HAP-1 (cell line): Measurements from ENCODE around the gene DYRK1B.
A peak's percentile ranks its signal among the peaks of the same experiment; 100 is the strongest.

Experiments
- DNase-seq, 2 experiments: peaks; one replicate each; pipeline ENCODE4 v3.0.0-alpha.2; 2016 to 2020; ENCODE audit warnings: low spot score in 2 of 2
- H3K27me3 ChIP-seq: fragments of 250-450 bp; sonication (Bioruptor Pico); 2 replicates; pipeline ENCODE4 v1.5.1; 2020; ENCODE audit warnings: low read depth, mild to moderate bottlenecking, moderate library complexity
- H3K36me3 ChIP-seq: fragments of 250-450 bp; sonication (Bioruptor Pico); replicated peaks from 2 replicates; pipeline ENCODE4 v1.5.1; 2020; ENCODE audit warnings: mild to moderate bottlenecking
- H3K4me1 ChIP-seq: fragments of 250-450 bp; sonication (Bioruptor Pico); 2 replicates; pipeline ENCODE4 v1.5.1; 2020; ENCODE audit warnings: mild to moderate bottlenecking
- H3K4me3 ChIP-seq: fragments of 250-450 bp; sonication (Bioruptor Pico); 2 replicates; pipeline ENCODE4 v1.5.1; 2020; ENCODE audit warnings: mild to moderate bottlenecking, moderate library complexity
- H3K9me3 ChIP-seq: fragments of 250-450 bp; sonication (Bioruptor Pico); 2 replicates; pipeline ENCODE4 v1.5.1; 2020; ENCODE audit warnings: mild to moderate bottlenecking, moderate library complexity
- in situ Hi-C: fragments of 300-500 bp; cut with MboI; formaldehyde crosslinking; loops from 3 replicates; pipeline ENCODE4 v1.14.3; 2020; ENCODE audit warnings: low sequenced_read_pairs, inconsistent platforms, mixed read lengths

Gene DYRK1B

GRCh38 chr19:39871886-39872866, 38.2 kb upstream of the DYRK1B start:
- DNase-seq, result no peak
- H3K4me1 ChIP-seq, result no peaks in the 10 kb centered on the region
- H3K9me3 ChIP-seq, result no peaks in the 10 kb centered on the region
- H3K27me3 ChIP-seq, result no peaks in the 10 kb centered on the region
- no peak overlapping the region for H3K4me3 ChIP-seq
- no peaks in the 10 kb centered on the region for H3K36me3 ChIP-seq
- in situ Hi-C loops, result no loop called here

DNA sequence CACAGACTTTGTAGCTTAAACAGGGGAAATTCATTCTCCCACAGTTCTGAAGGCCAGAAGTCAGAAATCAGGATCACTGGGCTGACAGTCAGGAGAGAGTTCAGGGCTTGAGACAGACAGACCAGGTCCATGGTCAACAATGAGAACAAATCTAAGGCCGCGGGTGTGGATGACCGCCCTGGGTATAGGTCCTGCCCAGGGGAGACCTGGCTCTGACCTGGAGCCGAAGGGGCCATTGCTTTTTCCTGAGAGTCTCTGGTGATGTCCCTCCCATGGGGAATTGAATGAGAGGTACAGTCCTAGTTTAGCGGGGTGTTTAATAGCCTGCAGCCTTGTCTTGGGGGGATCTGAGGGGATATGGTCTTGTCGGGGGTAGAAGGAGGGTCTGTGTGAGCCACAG, 37.4 kb upstream of the DYRK1B start:
- Histone ChIP-seq H3K36me3 (no peaks in the 10 kb centered on the region), H3K9me3 (no peaks in the 10 kb centered on the region), H3K4me1 (no peaks in the 10 kb centered on the region), H3K27me3 (0 out of 2 replicates have a peak, but pooled peaks cover 2% of the 10 kb centered on the region), H3K4me3 (no peak overlapping the region)
- in situ Hi-C loops, result no loop called here
- no peak for DNase-seq

- Histone ChIP-seq H3K27me3 (0 out of 2 replicates have a peak, but pooled peaks cover 2% of the 10 kb centered on the region), H3K36me3 (no peaks in the 10 kb centered on the region), H3K4me1 (no peaks in the 10 kb centered on the region), H3K9me3 (no peaks in the 10 kb centered on the region), H3K4me3 (no peak overlapping the region)
- in situ Hi-C loops, result no loop called here
- no peak for DNase-seq
Measured at GRCh38 chr19:39870171-39870971, 36.4 kb upstream of the DYRK1B start.

GRCh38 chr19:39867952-39868351, 34.0 kb upstream of the DYRK1B start:
- no peaks in the 10 kb centered on the region for H3K36me3 ChIP-seq
- no peaks in the 10 kb centered on the region for H3K9me3 ChIP-seq
- in situ Hi-C loops, result no loop called here
- H3K4me1 ChIP-seq, result no peaks in the 10 kb centered on the region
- no peak for DNase-seq
- no peak overlapping the region for H3K4me3 ChIP-seq
- 0 out of 2 replicates have a peak, but pooled peaks cover 2% of the 10 kb centered on the region for H3K27me3 ChIP-seq

DNA sequence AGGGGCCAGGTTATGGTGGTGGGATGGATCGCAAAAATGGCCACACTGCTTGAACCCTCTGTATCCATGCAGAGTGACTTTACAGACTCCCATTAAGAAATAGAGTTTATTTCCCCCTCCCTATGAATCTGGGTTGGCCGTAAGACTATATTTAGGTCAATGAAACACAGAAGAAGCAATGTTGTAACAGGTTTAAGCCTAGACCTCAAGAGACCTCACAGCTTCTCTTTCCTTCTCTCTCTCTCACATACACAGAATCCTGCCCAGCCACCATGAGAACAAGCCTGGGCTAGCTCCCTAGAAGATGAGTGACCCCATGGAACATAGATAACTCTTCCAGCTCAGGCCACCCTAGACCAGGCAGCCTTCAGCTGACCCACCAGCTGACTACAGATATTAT, 33.2 kb upstream of the DYRK1B start:
- DNase-seq, result no peak
- Histone ChIP-seq H3K9me3 (no peaks in the 10 kb centered on the region), H3K4me3 (no peak overlapping the region), H3K36me3 (no peaks in the 10 kb centered on the region), H3K27me3 (0 out of 2 replicates have a peak, but pooled peaks cover 2% of the 10 kb centered on the region), H3K4me1 (no peaks in the 10 kb centered on the region)
- in situ Hi-C loops, result no loop called here

DNA sequence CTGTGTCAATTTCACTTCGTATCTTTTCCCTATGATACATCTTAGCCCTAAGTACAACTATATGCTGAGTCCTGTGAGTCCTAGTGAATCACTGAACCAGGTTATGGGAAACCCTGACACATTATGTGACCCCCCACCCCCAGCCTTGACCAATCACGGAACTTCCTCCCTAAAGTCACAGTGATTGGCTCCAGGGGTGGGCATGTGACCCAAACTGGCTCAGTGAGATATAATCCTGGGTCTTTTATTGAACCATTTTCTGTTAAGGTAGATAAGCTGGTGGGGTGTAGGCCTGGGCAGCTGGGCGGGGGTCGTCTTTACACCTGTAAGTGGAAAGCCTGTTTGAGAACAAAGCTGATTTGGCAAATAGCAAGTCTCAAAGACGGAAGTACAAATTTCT, 32.0 kb upstream of the DYRK1B start:
- DNase-seq, result no peak
- Histone ChIP-seq H3K36me3 (no peaks in the 10 kb centered on the region), H3K27me3 (0 out of 2 replicates have a peak, but pooled peaks cover 2% of the 10 kb centered on the region), H3K4me1 (no peaks in the 10 kb centered on the region), H3K4me3 (no peak overlapping the region), H3K9me3 (no peaks in the 10 kb centered on the region)
- in situ Hi-C loops, result no loop called here

- H3K36me3 ChIP-seq, result no peaks in the 10 kb centered on the region
- no peaks in the 10 kb centered on the region for H3K9me3 ChIP-seq
- in situ Hi-C loops, result no loop called here
- H3K27me3 ChIP-seq, result 0 out of 2 replicates have a peak, but pooled peaks cover 2% of the 10 kb centered on the region
- no peaks in the 10 kb centered on the region for H3K4me1 ChIP-seq
- H3K4me3 ChIP-seq, result no peak overlapping the region
- no peak for DNase-seq
Measured at GRCh38 chr19:39865186-39865585, 31.2 kb upstream of the DYRK1B start.

DNA sequence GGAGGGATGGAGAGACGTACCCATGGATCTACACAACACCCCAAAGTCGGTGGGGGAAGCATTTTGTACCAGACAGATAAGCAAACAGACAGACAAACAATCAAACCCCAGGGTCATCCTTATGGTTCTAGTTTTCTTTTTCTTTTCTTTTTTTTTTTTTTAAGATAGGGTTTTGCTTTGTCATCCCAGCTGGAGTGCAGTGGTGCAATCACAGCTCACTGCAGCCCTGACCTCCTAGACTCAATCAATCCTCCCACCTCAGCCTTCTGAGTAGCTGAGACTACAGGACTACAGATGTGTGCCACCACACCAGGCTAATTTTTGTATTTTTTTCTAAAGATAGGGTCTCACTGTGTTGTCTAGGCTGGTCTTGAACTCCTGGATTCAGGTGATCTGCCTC, 30.2 kb upstream of the DYRK1B start:
- DNase-seq, result no peak
- Histone ChIP-seq H3K36me3 (no peaks in the 10 kb centered on the region), H3K9me3 (no peaks in the 10 kb centered on the region), H3K27me3 (0 out of 2 replicates have a peak, but pooled peaks cover 2% of the 10 kb centered on the region), H3K4me3 (no peak overlapping the region), H3K4me1 (peaks cover 4% of the 10 kb centered on the region)
- in situ Hi-C loops, result no loop called here

- in situ Hi-C loops, result no loop called here
- Histone ChIP-seq H3K4me1 (peaks cover 4% of the 10 kb centered on the region), H3K4me3 (no peak overlapping the region), H3K9me3 (no peaks in the 10 kb centered on the region), H3K27me3 (no peaks in the 10 kb centered on the region), H3K36me3 (no peaks in the 10 kb centered on the region)
- peak; percentile 61 to 80 for DNase-seq
Measured at GRCh38 chr19:39858541-39858940, 24.6 kb upstream of the DYRK1B start.

GRCh38 chr19:39852882-39853281, 18.9 kb upstream of the DYRK1B start:
- H3K4me3 ChIP-seq, result no peak overlapping the region
- in situ Hi-C loops, result no loop called here
- no peaks in the 10 kb centered on the region for H3K9me3 ChIP-seq
- peaks cover 4% of the 10 kb centered on the region; the same call in 1 of the 2 replicates for H3K4me1 ChIP-seq
- no peaks in the 10 kb centered on the region for H3K36me3 ChIP-seq
- no peak for DNase-seq
- H3K27me3 ChIP-seq, result no peaks in the 10 kb centered on the region

GRCh38 chr19:39850892-39851291, 16.9 kb upstream of the DYRK1B start:
- H3K27me3 ChIP-seq, result no peaks in the 10 kb centered on the region
- no peak overlapping the region for H3K4me3 ChIP-seq
- no peaks in the 10 kb centered on the region for H3K36me3 ChIP-seq
- no peaks in the 10 kb centered on the region for H3K9me3 ChIP-seq
- H3K4me1 ChIP-seq, result peaks cover 11% of the 10 kb centered on the region
- in situ Hi-C loops, result no loop called here
- DNase-seq, result no peak

DNA sequence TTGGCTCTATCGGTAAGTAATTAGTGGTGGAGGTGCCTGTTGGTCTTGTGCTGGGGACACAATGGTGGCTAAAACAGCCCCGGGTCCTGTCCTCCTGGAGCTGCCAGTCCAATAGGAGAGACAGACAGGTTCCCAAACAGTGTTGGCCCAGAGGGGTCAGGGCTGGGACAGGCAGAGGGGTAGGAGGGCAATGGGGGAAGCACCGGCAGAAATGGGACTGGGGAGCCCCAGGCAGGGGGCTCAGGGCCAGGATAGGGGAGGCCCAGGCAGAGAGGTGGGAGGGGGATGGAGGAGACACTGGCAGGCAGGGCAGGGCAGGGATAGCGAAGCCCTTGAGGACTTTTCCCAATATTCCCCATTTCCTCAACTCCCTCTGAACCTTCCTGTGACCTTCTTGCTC, 14.4 kb upstream of the DYRK1B start:
- DNase-seq, result no peak
- Histone ChIP-seq H3K4me1 (peaks cover 25% of the 10 kb centered on the region), H3K9me3 (no peaks in the 10 kb centered on the region), H3K4me3 (no peak overlapping the region), H3K27me3 (no peaks in the 10 kb centered on the region), H3K36me3 (0 out of 2 replicates have a peak, but pooled peaks cover 3% of the 10 kb centered on the region)
- in situ Hi-C loops, result no loop called here

GRCh38 chr19:39847525-39847924, 13.6 kb upstream of the DYRK1B start:
- Histone ChIP-seq H3K36me3 (0 out of 2 replicates have a peak, but pooled peaks cover 3% of the 10 kb centered on the region), H3K9me3 (no peaks in the 10 kb centered on the region), H3K4me1 (peaks cover 32% of the 10 kb centered on the region), H3K27me3 (no peaks in the 10 kb centered on the region), H3K4me3 (no peak overlapping the region)
- DNase-seq, result no peak
- in situ Hi-C loops, result no loop called here
